Lower leg skin (tissue), 3 donors: Measurements from ENCODE around the gene LMNB1.
"Not testable (repeated sequence)": the region's sequence is repeated elsewhere in the genome, so short reads cannot be mapped to it uniquely, and the experiment has no call there.

Experiments used
- CTCF ChIP-seq, 3 donors: fragments of 450-650 bp; IDR thresholded peaks; one replicate each; pipeline ENCODE4 v1.5.1; 2016; ENCODE audit warnings: antibody characterized with exemption in 3 of 3, mild to moderate bottlenecking in 3 of 3, moderate library complexity in 2 of 3
- POLR2A ChIP-seq, 2 donors: fragments of 450-650 bp; IDR thresholded peaks; one replicate each; pipeline ENCODE4 v1.6.1; 2016 to 2017; ENCODE audit warnings: antibody characterized with exemption in 2 of 2, mild to moderate bottlenecking in 1 of 2, moderate library complexity in 1 of 2

GRCh38 chr5:126843375-126843774 lies 66.4 kb downstream of the LMNB1 start:
- not testable (repeated sequence) for TF ChIP-seq CTCF, POLR2A (IDR thresholded peaks at IDR 0.05)
